Stomach (tissue), 4 donors: ENCODE results near the gene LRTM1.

ENCODE experiments used
- CTCF ChIP-seq, 7 experiments: fragments of 450-650 bp in 4 of 7; fragments of 200-600 bp in 3 of 7; sonication (generic) in 3 of 7; IDR thresholded peaks; one replicate each; pipeline ENCODE4 v1.5.1; 2016 to 2019; ENCODE audit warnings: antibody characterized with exemption in 7 of 7, control low read depth in 2 of 7, mild to moderate bottlenecking in 1 of 7
- POLR2A ChIP-seq, 4 donors: fragments of 450-650 bp; IDR thresholded peaks; one replicate each; pipeline ENCODE4 v1.6.1; 2016; ENCODE audit warnings: antibody characterized with exemption in 4 of 4, control low read depth in 2 of 4, mild to moderate bottlenecking in 1 of 4, moderate library complexity in 1 of 4

GRCh38 chr3:54888162-54888561 lies 39.7 kb downstream of the LRTM1 start:
- TF ChIP-seq CTCF (IDR thresholded peaks at IDR 0.05): no peak
- no peak for TF ChIP-seq POLR2A (IDR thresholded peaks at IDR 0.05)
